GM18498 (cell line): ENCODE results near the gene CASP2.
"Not testable (repeated sequence)": the region's sequence is repeated elsewhere in the genome, so short reads cannot be mapped to it uniquely, and the experiment has no call there.

ENCODE experiments used
- ATAC-seq: cut with Tn5 transposase; IDR thresholded peaks from one replicate; pipeline ENCODE4 v1.9.1; 2021; ENCODE audit warnings: mild to moderate bottlenecking, moderate library complexity; ENCODE audit not compliant: unreplicated experiment

CASP2 gene

GRCh38 chr7:143263266-143264195 lies 24.6 kb upstream of the CASP2 start, which contains the start of gene GSTK1:
Gene GSTK1 (plus strand): TSS chr7:143263441. CDS start chr7:143263514, 73 bp downstream.
- ATAC-seq, result peak; percentile 98

DNA sequence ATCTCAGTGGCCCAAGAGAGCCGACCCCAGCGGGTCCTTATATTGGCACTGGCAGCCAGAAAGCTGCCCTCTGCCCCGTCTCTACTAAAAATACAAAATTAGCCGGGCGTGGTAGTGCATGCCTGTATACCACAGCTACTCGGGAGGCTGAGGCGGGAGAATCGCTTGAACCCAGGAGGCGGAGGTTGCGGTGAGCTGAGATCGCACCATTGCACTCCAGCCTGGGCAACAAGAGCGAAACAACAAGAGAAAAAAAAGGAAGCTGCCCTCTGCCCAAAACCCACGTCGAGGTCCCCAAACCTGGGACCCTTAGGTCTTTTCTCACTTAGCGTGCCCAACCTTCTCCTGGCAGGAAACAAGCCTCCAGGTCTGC lies 24.0 kb upstream of the CASP2 start:
- ATAC-seq, result not testable (repeated sequence)

GRCh38 chr7:143265017-143265693 lies 23.0 kb upstream of the CASP2 start:
- no peak for ATAC-seq

GRCh38 chr7:143269251-143269650 lies 18.9 kb upstream of the CASP2 start:
- ATAC-seq, result no peak

GRCh38 chr7:143271240-143271639 lies 16.9 kb upstream of the CASP2 start:
- no peak for ATAC-seq

DNA sequence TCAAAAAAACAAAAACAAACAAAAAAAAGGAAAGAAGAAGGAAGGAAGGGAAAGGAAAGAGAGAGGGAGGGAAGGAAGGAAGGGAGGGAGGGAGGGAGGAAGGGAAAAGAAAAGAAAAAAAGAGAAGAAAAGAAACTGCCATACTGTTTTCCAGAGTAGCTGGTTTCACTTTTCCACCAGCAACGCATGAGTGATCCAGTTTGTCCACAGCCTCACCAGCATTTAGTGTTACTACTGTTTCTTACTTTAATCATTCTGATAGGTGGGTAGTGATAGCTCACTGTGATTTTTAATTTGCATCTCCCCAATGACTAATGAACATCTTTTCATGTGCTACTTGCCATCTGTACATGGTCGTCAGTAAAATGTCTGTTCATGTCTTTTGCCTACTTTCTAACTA lies 15.3 kb upstream of the CASP2 start:
- ATAC-seq, result no peak

- no peak for ATAC-seq
Observed at GRCh38 chr7:143279186-143280098, 8.7 kb upstream of the CASP2 start.

DNA sequence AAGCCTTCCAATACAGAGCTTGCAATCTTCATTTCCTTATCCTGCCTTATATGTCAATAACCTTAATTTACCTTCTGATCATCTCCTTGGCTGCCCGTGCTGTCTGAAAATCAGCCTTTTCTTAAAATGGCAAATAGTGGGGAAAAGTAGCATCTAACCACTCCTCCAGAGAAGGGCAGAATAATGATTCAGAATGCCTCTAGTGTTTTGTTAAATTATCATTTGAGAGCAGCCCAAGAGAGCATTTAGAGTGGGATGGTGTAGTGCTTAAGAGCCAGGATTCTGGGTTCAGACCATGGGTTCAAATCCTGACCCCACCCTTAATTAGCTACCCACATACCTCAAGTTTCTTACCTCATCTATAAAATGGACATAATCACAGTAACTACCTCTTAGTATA lies 8.0 kb upstream of the CASP2 start:
- ATAC-seq, result no peak

GRCh38 chr7:143280566-143280965 lies 7.6 kb upstream of the CASP2 start:
- ATAC-seq, result no peak

GRCh38 chr7:143281529-143281928 lies 6.6 kb upstream of the CASP2 start:
- ATAC-seq, result no peak

DNA sequence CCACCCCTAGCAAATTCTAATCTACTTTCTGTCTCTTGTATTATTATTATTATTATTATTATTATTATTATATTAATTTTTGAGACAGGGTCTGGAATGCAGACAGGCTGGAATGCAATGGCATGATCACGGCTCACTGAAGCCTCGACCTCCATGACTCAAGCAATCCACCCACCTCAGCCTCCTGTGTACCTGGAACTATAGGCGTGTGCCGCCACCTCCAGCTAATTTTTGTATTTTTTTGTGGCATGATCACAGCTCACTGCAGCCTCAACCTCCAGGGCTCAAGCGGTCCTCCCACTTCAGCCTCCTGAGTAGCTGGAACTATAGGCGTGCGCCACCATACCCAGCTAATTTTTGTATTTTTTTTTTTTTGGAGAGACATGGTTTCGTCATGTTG lies 6.0 kb upstream of the CASP2 start:
- ATAC-seq, result no peak

GRCh38 chr7:143283381-143283780 lies 4.8 kb upstream of the CASP2 start:
- ATAC-seq, result no peak

GRCh38 chr7:143284591-143285469 lies 3.3 kb upstream of the CASP2 start, which contains the start of gene TMEM139:
Gene TMEM139 (plus strand): TSS chr7:143284958. CDS start chr7:143285958, 1,000 bp downstream.
- no peak for ATAC-seq

DNA sequence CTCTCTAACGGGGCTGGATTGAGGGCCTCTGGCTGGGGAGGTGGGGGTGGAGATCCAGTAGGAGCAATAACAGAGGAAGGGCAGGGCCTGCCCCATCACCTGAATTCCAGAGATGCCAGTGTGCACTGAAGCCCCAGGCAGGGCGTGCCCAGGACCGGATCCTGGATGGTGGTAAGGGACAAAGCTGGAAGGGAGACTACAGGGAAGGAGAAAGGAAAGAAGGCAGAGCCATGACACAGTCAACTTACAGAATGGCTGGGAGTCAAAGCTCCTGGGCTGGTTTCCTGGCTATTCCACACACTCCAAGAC lies 2.7 kb upstream of the CASP2 start:
- no peak for ATAC-seq

- no peak for ATAC-seq
Observed at GRCh38 chr7:143285806-143286521, 2.2 kb upstream of the CASP2 start.

DNA sequence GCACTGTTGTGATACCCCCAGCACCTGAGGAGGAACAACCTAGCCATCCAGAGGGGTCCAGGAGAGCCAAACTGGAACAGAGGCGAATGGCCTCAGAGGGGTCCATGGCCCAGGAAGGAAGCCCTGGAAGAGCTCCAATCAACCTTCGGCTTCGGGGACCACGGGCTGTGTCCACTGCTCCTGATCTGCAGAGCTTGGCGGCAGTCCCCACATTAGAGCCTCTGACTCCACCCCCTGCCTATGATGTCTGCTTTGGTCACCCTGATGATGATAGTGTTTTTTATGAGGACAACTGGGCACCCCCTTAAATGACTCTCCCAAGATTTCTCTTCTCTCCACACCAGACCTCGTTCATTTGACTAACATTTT lies 1.6 kb upstream of the CASP2 start:
- ATAC-seq, result no peak

GRCh38 chr7:143287339-143287934 lies 714 bp upstream of the CASP2 start:
- no peak for ATAC-seq

- no peak for ATAC-seq
Observed at GRCh38 chr7:143288836-143289235, 685 bp downstream of the CASP2 start.

GRCh38 chr7:143289421-143289820 lies 1.3 kb downstream of the CASP2 start:
- no peak for ATAC-seq
